Right renal cortex interstitium (tissue), 3 donors: ENCODE measurements around the gene TMEM184C. TPM values are rescaled to one million over a fixed set of nuclear protein-coding genes. Genes with fewer than 3 reads are reported as not detected.
A peak's percentile ranks its signal among the peaks of the same experiment; 100 is the strongest.

Experiments
- DNase-seq, 3 donors: peaks; one replicate each; pipeline ENCODE4 v3.0.0-alpha.2; 2013; ENCODE audit warnings: low read depth in 3 of 3, low spot score in 2 of 3
- polyA plus RNA-seq, 3 donors: library from polyadenylated mRNA; unstranded; fragments of 120-200 nt; gene quantifications; one replicate each; pipeline ENCODE4 v1.2.1, GENCODE V29; 2013; ENCODE audit not compliant: insufficient read length in 3 of 3

Gene TMEM184C
- polyA plus RNA-seq, 3 donors = 54.1 to 57.1 (median 56.0) TPM

GRCh38 chr4:147645099-147645498 is 27.9 kb downstream of the TMEM184C start:
- DNase-seq = no peak

GRCh38 chr4:147648656-147649055 is 31.5 kb downstream of the TMEM184C start:
- DNase-seq = no peak

GRCh38 chr4:147651563-147651962 is 34.4 kb downstream of the TMEM184C start:
- DNase-seq = no peak

GRCh38 chr4:147655639-147656038 is 38.4 kb downstream of the TMEM184C start:
- DNase-seq = no peak

- no peak for DNase-seq
These were observed 41.3 kb downstream of the TMEM184C start for GRCh38 chr4:147658501-147658900.

- DNase-seq = no peak
These were observed 56.9 kb downstream of the TMEM184C start for GRCh38 chr4:147674073-147674472.

GRCh38 chr4:147674496-147674895 is 57.3 kb downstream of the TMEM184C start:
- no peak for DNase-seq

- no peak for DNase-seq
These were observed 60.9 kb downstream of the TMEM184C start for GRCh38 chr4:147678106-147678505.

GRCh38 chr4:147678796-147679549 is 61.8 kb downstream of the TMEM184C start:
- DNase-seq = no peak

- DNase-seq = no peak
These were observed 65.6 kb downstream of the TMEM184C start for GRCh38 chr4:147682755-147683154.

GRCh38 chr4:147683188-147683591 is 66.0 kb downstream of the TMEM184C start:
- no peak for DNase-seq

GRCh38 chr4:147683717-147684700 is 66.8 kb downstream of the TMEM184C start, which contains the start of gene PRMT9:
TSS of gene PRMT9 (minus strand) at chr4:147684163. CDS start at chr4:147683987, 176 bp downstream.
- DNase-seq = peak; percentile 73 to 81 (median 76)

GRCh38 chr4:147689067-147689466 is 71.9 kb downstream of the TMEM184C start:
- no peak for DNase-seq

- DNase-seq = no peak
These were observed 74.6 kb downstream of the TMEM184C start for GRCh38 chr4:147691820-147692219.

- no peak for DNase-seq
These were observed 76.0 kb downstream of the TMEM184C start for GRCh38 chr4:147693218-147693617.

GRCh38 chr4:147696866-147697265 is 79.7 kb downstream of the TMEM184C start:
- no peak for DNase-seq

- DNase-seq = no peak
These were observed 87.6 kb downstream of the TMEM184C start for GRCh38 chr4:147704846-147705245.

GRCh38 chr4:147707892-147708672 is 90.9 kb downstream of the TMEM184C start:
- no peak for DNase-seq

- no peak for DNase-seq
These were observed 92.8 kb downstream of the TMEM184C start for GRCh38 chr4:147709999-147710398.

GRCh38 chr4:147714575-147715401 is 97.6 kb downstream of the TMEM184C start:
- DNase-seq = no peak
